OCI-LY7 (cell line): Measurements from ENCODE around the gene CENPQ.

Source experiments
- EZH2phosphoT487 ChIP-seq: fragments of 200-600 bp; sonication (generic); IDR thresholded peaks from 2 replicates; pipeline ENCODE4 v1.6.1; 2018; ENCODE audit warnings: low read depth, borderline replicate concordance, mild to moderate bottlenecking, mixed run types, antibody characterized with exemption, low read length, moderate library complexity, mixed read lengths
- TF ChIP-seq, protein P1 (sequence below): fragments of 200-600 bp; sonication (generic); conservative IDR thresholded peaks from 2 replicates; pipeline ENCODE4 v1.5.1; 2014; ENCODE audit warnings: mild to moderate bottlenecking, antibody characterized with exemption, low read length, moderate library complexity, mixed read lengths

DNA sequence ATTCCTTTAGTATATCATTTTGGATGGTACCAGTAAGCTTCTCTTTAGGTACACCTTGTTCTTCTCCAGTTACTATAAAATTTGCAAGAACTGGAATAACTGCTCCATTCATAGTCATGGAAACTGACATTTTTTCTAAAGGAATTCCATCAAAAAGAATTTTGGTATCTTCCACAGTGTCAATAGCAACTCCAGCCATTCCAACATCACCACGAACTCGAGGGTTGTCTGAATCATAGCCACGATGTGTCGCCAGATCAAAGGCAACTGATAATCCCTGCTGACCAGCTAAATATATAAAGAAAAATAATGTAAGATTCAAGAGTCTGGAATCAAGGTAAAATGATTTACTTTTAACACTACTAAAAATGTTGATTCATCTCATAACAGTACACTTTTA lies 5.4 kb upstream of the CENPQ start:
- TF ChIP-seq, protein P1, sequence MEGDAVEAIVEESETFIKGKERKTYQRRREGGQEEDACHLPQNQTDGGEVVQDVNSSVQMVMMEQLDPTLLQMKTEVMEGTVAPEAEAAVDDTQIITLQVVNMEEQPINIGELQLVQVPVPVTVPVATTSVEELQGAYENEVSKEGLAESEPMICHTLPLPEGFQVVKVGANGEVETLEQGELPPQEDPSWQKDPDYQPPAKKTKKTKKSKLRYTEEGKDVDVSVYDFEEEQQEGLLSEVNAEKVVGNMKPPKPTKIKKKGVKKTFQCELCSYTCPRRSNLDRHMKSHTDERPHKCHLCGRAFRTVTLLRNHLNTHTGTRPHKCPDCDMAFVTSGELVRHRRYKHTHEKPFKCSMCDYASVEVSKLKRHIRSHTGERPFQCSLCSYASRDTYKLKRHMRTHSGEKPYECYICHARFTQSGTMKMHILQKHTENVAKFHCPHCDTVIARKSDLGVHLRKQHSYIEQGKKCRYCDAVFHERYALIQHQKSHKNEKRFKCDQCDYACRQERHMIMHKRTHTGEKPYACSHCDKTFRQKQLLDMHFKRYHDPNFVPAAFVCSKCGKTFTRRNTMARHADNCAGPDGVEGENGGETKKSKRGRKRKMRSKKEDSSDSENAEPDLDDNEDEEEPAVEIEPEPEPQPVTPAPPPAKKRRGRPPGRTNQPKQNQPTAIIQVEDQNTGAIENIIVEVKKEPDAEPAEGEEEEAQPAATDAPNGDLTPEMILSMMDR: no peak
- no peak for TF ChIP-seq EZH2phosphoT487
